ENCODE data around the gene SPDYC. TPM values are rescaled to one million over a fixed set of nuclear protein-coding genes. Genes with fewer than 3 reads are reported as not detected.
"Not testable (repeated sequence)": the region's sequence is repeated elsewhere in the genome, so short reads cannot be mapped to it uniquely, and the experiment has no call there.

SPDYC gene
- total RNA-seq, 1 experiment from 2014 or later = not detected

GRCh38 chr11:65156256-65156655 lies 13.8 kb upstream of the SPDYC start:
- H3K27me3 ChIP-seq = no peaks in the 10 kb centered on the region
- no peaks in the 10 kb centered on the region for H3K9me3 ChIP-seq
- DNase-seq = no peak
- H3K36me3 ChIP-seq = no peaks in the 10 kb centered on the region
- H3K4me3 ChIP-seq = no peak overlapping the region

- no peak for DNase-seq
- Histone ChIP-seq H3K27me3 (no peaks in the 10 kb centered on the region), H3K4me3 (no peak overlapping the region), H3K36me3 (no peaks in the 10 kb centered on the region), H3K9me3 (no peaks in the 10 kb centered on the region)
These were observed 13.1 kb upstream of the SPDYC start for GRCh38 chr11:65156926-65157325.

GRCh38 chr11:65157336-65157735 lies 12.7 kb upstream of the SPDYC start:
- H3K27me3 ChIP-seq = no peaks in the 10 kb centered on the region
- DNase-seq = no peak
- H3K4me3 ChIP-seq = no peak overlapping the region
- no peaks in the 10 kb centered on the region for H3K36me3 ChIP-seq
- no peaks in the 10 kb centered on the region for H3K9me3 ChIP-seq

GRCh38 chr11:65159012-65159411 lies 11.0 kb upstream of the SPDYC start:
- no peaks in the 10 kb centered on the region for H3K36me3 ChIP-seq
- H3K27me3 ChIP-seq = no peaks in the 10 kb centered on the region
- H3K9me3 ChIP-seq = no peaks in the 10 kb centered on the region
- no peak for DNase-seq
- no peak overlapping the region for H3K4me3 ChIP-seq

- no peaks in the 10 kb centered on the region for H3K27me3 ChIP-seq
- H3K36me3 ChIP-seq = no peaks in the 10 kb centered on the region
- no peaks in the 10 kb centered on the region for H3K9me3 ChIP-seq
- H3K4me3 ChIP-seq = no peak overlapping the region
- DNase-seq = no peak
These were observed 9.4 kb upstream of the SPDYC start for GRCh38 chr11:65160643-65161042.

GRCh38 chr11:65163684-65164083 lies 6.3 kb upstream of the SPDYC start:
- no peak for DNase-seq

GRCh38 chr11:65165410-65166317 lies 4.4 kb upstream of the SPDYC start:
- H3K9me3 ChIP-seq = no peaks in the 10 kb centered on the region
- no peaks in the 10 kb centered on the region for H3K27me3 ChIP-seq
- DNase-seq = no peak
- H3K4me3 ChIP-seq = 0 out of 2 replicates have a peak overlapping the region, but pooled peaks have one; percentile 8
- no peaks in the 10 kb centered on the region for H3K36me3 ChIP-seq

More at GRCh38 chr11:65163684-65164083, 6.3 kb upstream of the SPDYC start:
- Histone ChIP-seq H3K36me3 (no peaks in the 10 kb centered on the region), H3K27me3 (no peaks in the 10 kb centered on the region), H3K4me3 (no peak overlapping the region), H3K9me3 (no peaks in the 10 kb centered on the region)

- no peak for DNase-seq
- Histone ChIP-seq H3K4me3 (no peak overlapping the region), H3K9me3 (no peaks in the 10 kb centered on the region), H3K27me3 (no peaks in the 10 kb centered on the region), H3K36me3 (no peaks in the 10 kb centered on the region)
These were observed 3.1 kb upstream of the SPDYC start for GRCh38 chr11:65166893-65167292.

- no peak for DNase-seq
These were observed 2.4 kb upstream of the SPDYC start for GRCh38 chr11:65167656-65168055.

GRCh38 chr11:65169164-65169641 lies 830 bp upstream of the SPDYC start:
- DNase-seq = no peak
- Histone ChIP-seq H3K4me3 (no peak overlapping the region), H3K9me3 (no peaks in the 10 kb centered on the region), H3K27me3 (no peaks in the 10 kb centered on the region), H3K36me3 (no peaks in the 10 kb centered on the region)

More at GRCh38 chr11:65167656-65168055, 2.4 kb upstream of the SPDYC start:
- Histone ChIP-seq H3K36me3 (no peaks in the 10 kb centered on the region), H3K9me3 (no peaks in the 10 kb centered on the region), H3K4me3 (no peak overlapping the region), H3K27me3 (no peaks in the 10 kb centered on the region)

- no peak overlapping the region for H3K4me3 ChIP-seq
- no peak for DNase-seq
- H3K9me3 ChIP-seq = no peaks in the 10 kb centered on the region
- H3K36me3 ChIP-seq = no peaks in the 10 kb centered on the region
- no peaks in the 10 kb centered on the region for H3K27me3 ChIP-seq
These were observed 2.6 kb downstream of the SPDYC start for GRCh38 chr11:65172600-65172999.

GRCh38 chr11:65174571-65175010 lies 4.6 kb downstream of the SPDYC start:
- DNase-seq, H3K36me3 ChIP-seq, H3K4me3 ChIP-seq, H3K9me3 ChIP-seq, H3K27me3 ChIP-seq: not testable (repeated sequence)

GRCh38 chr11:65180877-65181568 lies 11.0 kb downstream of the SPDYC start:
- DNase-seq = peak; percentile 73
- H3K36me3 ChIP-seq = peaks cover 4% of the 10 kb centered on the region; the same call in 1 of the 2 replicates
- H3K27me3 ChIP-seq = no peaks in the 10 kb centered on the region
- peak overlapping the region; percentile 84 for H3K4me3 ChIP-seq
- H3K9me3 ChIP-seq = no peaks in the 10 kb centered on the region

- peak; percentile 93 for DNase-seq
- H3K27me3 ChIP-seq = no peaks in the 10 kb centered on the region
- peaks cover 4% of the 10 kb centered on the region for H3K36me3 ChIP-seq
- peak within 1 kb of the TSS; percentile 84 for H3K4me3 ChIP-seq
- no peaks in the 10 kb centered on the region for H3K9me3 ChIP-seq
These were observed 11.7 kb downstream of the SPDYC start, which contains the start of gene CAPN1 for GRCh38 chr11:65181569-65182257. CAPN1 (plus strand) TSS chr11:65181928; CDS start chr11:65182702, 774 bp downstream.

- H3K4me3 ChIP-seq = peak overlapping the region; percentile 84
- H3K9me3 ChIP-seq = no peaks in the 10 kb centered on the region
- peaks cover 10% of the 10 kb centered on the region for H3K36me3 ChIP-seq
- no peak for DNase-seq
- H3K27me3 ChIP-seq = no peaks in the 10 kb centered on the region
These were observed 12.5 kb downstream of the SPDYC start for GRCh38 chr11:65182258-65183170.

All from MG63 (cell line).